ENCODE results near the gene PTGS2. TPM values are rescaled to one million over a fixed set of nuclear protein-coding genes. Genes with fewer than 3 reads are reported as not detected.

Gene PTGS2
- total RNA-seq, 1 experiment from 2014 or later: 0.37 TPM

DNA sequence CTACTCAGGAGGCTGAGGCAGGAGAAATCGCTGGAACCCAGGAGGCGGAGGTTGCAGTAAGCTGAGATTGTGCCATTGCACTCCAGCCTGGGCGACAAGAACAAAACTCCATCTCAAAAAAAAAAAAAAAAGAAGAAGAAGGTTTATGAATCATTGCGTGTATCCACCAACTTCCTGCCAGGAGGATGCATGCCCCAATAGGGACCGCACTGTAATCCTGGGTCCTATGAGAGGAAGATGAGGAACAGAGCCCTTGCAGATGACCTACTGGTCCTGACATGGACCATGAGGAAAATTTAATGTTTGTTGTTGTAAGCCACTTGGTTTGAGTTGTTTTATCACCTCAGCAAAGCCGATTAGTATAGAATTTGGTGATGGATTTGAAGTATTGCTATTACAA is 56.7 kb downstream of the PTGS2 start:
- Histone ChIP-seq H3K9me3 (ENCODE audit: control insufficient read depth, low read depth, low read length) (no peaks in the 10 kb centered on the region), H4K91ac (ENCODE audit: insufficient read length, low read depth, low read length) (no peak overlapping the region), H3K4ac (ENCODE audit: low read depth, low read length) (no peak overlapping the region), H2BK12ac (ENCODE audit: insufficient read length, low read depth, low read length) (no peak overlapping the region), H3K4me1 (ENCODE audit: insufficient read depth, low read length) (no peaks in the 10 kb centered on the region), H2AFZ (ENCODE audit: low read length) (no peak overlapping the region), H3K23me2 (ENCODE audit: insufficient read length, low read depth, low read length, poor library complexity, severe bottlenecking) (no peaks in the 10 kb centered on the region), H3K27me3 (ENCODE audit: insufficient read depth, low read length) (no peaks in the 10 kb centered on the region), H3K56ac (ENCODE audit: insufficient read length, low read depth, low read length) (no peak overlapping the region), H2BK120ac (ENCODE audit: low read depth, low read length, poor library complexity, severe bottlenecking) (no peak overlapping the region), H2AK5ac (ENCODE audit: insufficient read length, low read length) (no peak overlapping the region), H2BK20ac (ENCODE audit: low read depth, low read length, poor library complexity, severe bottlenecking) (no peak overlapping the region), H3K4me2 (ENCODE audit: insufficient read depth, insufficient read length, low read length) (no peak overlapping the region), H3K27ac (ENCODE audit: insufficient read length, low read depth, low read length) (no peak overlapping the region), H4K20me1 (ENCODE audit: control insufficient read depth, insufficient read depth, insufficient read length) (no peaks in the 10 kb centered on the region), H3K23ac (ENCODE audit: insufficient read length, low read depth, low read length) (no peak overlapping the region), H4K8ac (replicated peaks; ENCODE audit: insufficient read length, low read depth, low read length) (no peak overlapping the region), H2BK15ac (ENCODE audit: low read depth, low read length) (no peak overlapping the region), H4K5ac (ENCODE audit: insufficient read length, low read depth, low read length) (no peak overlapping the region), H3K14ac (ENCODE audit: insufficient read depth, low read length) (no peak overlapping the region), H2BK5ac (ENCODE audit: insufficient read length, low read length) (no peak overlapping the region), H3K79me2 (ENCODE audit: insufficient read depth, low read length) (no peaks in the 10 kb centered on the region), H3T11ph (ENCODE audit: low read length) (no peak overlapping the region), H3K79me1 (ENCODE audit: insufficient read depth, low read depth, low read length, poor library complexity, severe bottlenecking) (no peaks in the 10 kb centered on the region), H3K9ac (ENCODE audit: extremely low read depth, insufficient read length, low read length) (no peak overlapping the region), H3K18ac (ENCODE audit: insufficient read length, low read depth, low read length) (no peak overlapping the region)
- no CpG with 5 or more reads among the region's 6 CpGs for whole genome bisulfite sequencing (ENCODE audit: extremely low coverage, insufficient read length, low lambda C conversion rate)
- no peak for TF ChIP-seq CTCF (conservative IDR thresholded peaks at IDR 0.05)
- no peak for DNase-seq
- H3K27ac Mint-ChIP-seq: no peak overlapping the region
- H3K9me3 Mint-ChIP-seq: no peaks in the 10 kb centered on the region
- no peaks in the 10 kb centered on the region for H3K4me1 Mint-ChIP-seq
- H3K4me3 Mint-ChIP-seq: no peak overlapping the region
- H3K27me3 Mint-ChIP-seq (ENCODE audit: low read depth): no peaks in the 10 kb centered on the region
- no peaks in the 10 kb centered on the region for H3K36me3 Mint-ChIP-seq (ENCODE audit: insufficient read depth in 1 of 3, low read depth in 3 of 3)

Other genes starting within 250 kb of the PTGS2 start
- gene PDC, start 219.3 kb downstream of the PTGS2 start, total RNA-seq (2021): not detected in 2 replicates
- gene PLA2G4A, start 148.5 kb upstream of the PTGS2 start, total RNA-seq (2021): 0.39 and 0.72 TPM in 2 replicates